OCI-LY3 (cell line): ENCODE data around the gene KCNMA1.

Source experiments
- CTCF ChIP-seq: fragments of 200-600, 300-600 bp; sonication (generic); IDR thresholded peaks from 2 replicates; pipeline ENCODE4 v1.5.1; 2014; ENCODE audit warnings: antibody characterized with exemption, low read length, low read depth
- EZH2phosphoT487 ChIP-seq: fragments of 200-600 bp; shearing (Covaris generic); IDR thresholded peaks from 2 replicates; pipeline ENCODE4 v1.6.1; 2018; ENCODE audit warnings: antibody characterized with exemption, mixed run types, low read depth

- TF ChIP-seq CTCF (no peak), EZH2phosphoT487 (no peak)
Observed at GRCh38 chr10:77682393-77683087, 44.9 kb upstream of the KCNMA1 start.
